Effector memory CD4-positive, alpha-beta T cell (primary cell): ENCODE data around the gene TMEM131.

Experiments used
- DNase-seq, 3 donors: peaks; one replicate each; pipeline ENCODE4 v3.0.0-alpha.2; 2020
- H3K27ac ChIP-seq: 2 replicates; pipeline ENCODE4 v1.7.0; 2013; ENCODE audit warnings: mild to moderate bottlenecking, low read length, moderate library complexity; ENCODE audit not compliant: insufficient read depth, poor library complexity, severe bottlenecking
- H3K27me3 ChIP-seq: replicated peaks from 2 replicates; pipeline ENCODE4 v1.7.0; 2013; ENCODE audit warnings: mild to moderate bottlenecking, low read length; ENCODE audit not compliant: insufficient read depth, control insufficient read depth, poor library complexity, severe bottlenecking
- H3K36me3 ChIP-seq: 2 replicates; pipeline ENCODE4 v1.7.0; 2013; ENCODE audit warnings: mild to moderate bottlenecking, low read length, moderate library complexity; ENCODE audit not compliant: control insufficient read depth, insufficient read depth
- H3K4me1 ChIP-seq: 2 replicates; pipeline ENCODE4 v1.7.0; 2013; ENCODE audit warnings: low read length, mild to moderate bottlenecking; ENCODE audit not compliant: control insufficient read depth, insufficient read depth, poor library complexity, severe bottlenecking
- H3K4me3 ChIP-seq: 2 replicates; pipeline ENCODE4 v1.7.0; 2013; ENCODE audit warnings: low read length, low read depth, mild to moderate bottlenecking; ENCODE audit not compliant: insufficient read depth, poor library complexity, severe bottlenecking
- H3K9me3 ChIP-seq: 2 replicates; pipeline ENCODE4 v1.7.0; 2013; ENCODE audit warnings: mild to moderate bottlenecking, low read length, moderate library complexity; ENCODE audit not compliant: control insufficient read depth

Gene TMEM131

GRCh38 chr2:97775074-97775473 is 220.7 kb downstream of the TMEM131 start:
- no peaks in the 10 kb centered on the region for H3K9me3 ChIP-seq
- H3K4me1 ChIP-seq, result no peaks in the 10 kb centered on the region
- H3K36me3 ChIP-seq, result peaks cover 21% of the 10 kb centered on the region
- no peak overlapping the region for H3K4me3 ChIP-seq
- DNase-seq, result no peak
- H3K27ac ChIP-seq, result no peak overlapping the region
- H3K27me3 ChIP-seq, result no peaks in the 10 kb centered on the region

- Histone ChIP-seq H3K27ac (no peak overlapping the region), H3K4me1 (no peaks in the 10 kb centered on the region), H3K36me3 (peaks cover 21% of the 10 kb centered on the region), H3K4me3 (no peak overlapping the region), H3K27me3 (no peaks in the 10 kb centered on the region), H3K9me3 (no peaks in the 10 kb centered on the region)
- DNase-seq, result no peak
These were observed 221.3 kb downstream of the TMEM131 start for GRCh38 chr2:97774425-97774824.

- Histone ChIP-seq H3K4me3 (no peak overlapping the region), H3K27ac (no peak overlapping the region), H3K9me3 (no peaks in the 10 kb centered on the region), H3K36me3 (peaks cover 28% of the 10 kb centered on the region), H3K4me1 (no peaks in the 10 kb centered on the region), H3K27me3 (no peaks in the 10 kb centered on the region)
- no peak for DNase-seq
These were observed 225.3 kb downstream of the TMEM131 start for GRCh38 chr2:97770445-97770844.

GRCh38 chr2:97769711-97770110 is 226.0 kb downstream of the TMEM131 start:
- Histone ChIP-seq H3K27ac (no peak overlapping the region), H3K9me3 (no peaks in the 10 kb centered on the region), H3K27me3 (no peaks in the 10 kb centered on the region), H3K36me3 (peaks cover 26% of the 10 kb centered on the region), H3K4me1 (no peaks in the 10 kb centered on the region), H3K4me3 (no peak overlapping the region)
- no peak for DNase-seq

GRCh38 chr2:97769308-97769707 is 226.4 kb downstream of the TMEM131 start:
- Histone ChIP-seq H3K27ac (no peak overlapping the region), H3K27me3 (no peaks in the 10 kb centered on the region), H3K36me3 (peaks cover 27% of the 10 kb centered on the region), H3K9me3 (no peaks in the 10 kb centered on the region), H3K4me1 (no peaks in the 10 kb centered on the region), H3K4me3 (no peak overlapping the region)
- no peak for DNase-seq

GRCh38 chr2:97766567-97766966 is 229.2 kb downstream of the TMEM131 start:
- Histone ChIP-seq H3K9me3 (no peaks in the 10 kb centered on the region), H3K4me3 (no peak overlapping the region), H3K4me1 (peaks cover 5% of the 10 kb centered on the region), H3K36me3 (peaks cover 21% of the 10 kb centered on the region), H3K27me3 (no peaks in the 10 kb centered on the region), H3K27ac (no peak overlapping the region)
- DNase-seq, result no peak

GRCh38 chr2:97765933-97766332 is 229.8 kb downstream of the TMEM131 start:
- DNase-seq, result no peak
- no peaks in the 10 kb centered on the region for H3K27me3 ChIP-seq
- no peaks in the 10 kb centered on the region for H3K9me3 ChIP-seq
- peaks cover 9% of the 10 kb centered on the region for H3K4me1 ChIP-seq
- peaks cover 21% of the 10 kb centered on the region for H3K36me3 ChIP-seq
- no peak overlapping the region for H3K4me3 ChIP-seq
- H3K27ac ChIP-seq, result no peak overlapping the region

- Histone ChIP-seq H3K4me1 (peaks cover 16% of the 10 kb centered on the region), H3K27me3 (no peaks in the 10 kb centered on the region), H3K36me3 (peaks cover 28% of the 10 kb centered on the region), H3K27ac (no peak overlapping the region), H3K4me3 (no peak overlapping the region), H3K9me3 (no peaks in the 10 kb centered on the region)
- DNase-seq, result no peak
These were observed 231.0 kb downstream of the TMEM131 start for GRCh38 chr2:97764559-97765263.

- no peaks in the 10 kb centered on the region for H3K27me3 ChIP-seq
- H3K4me3 ChIP-seq, result no peak overlapping the region
- no peak for DNase-seq
- no peak overlapping the region for H3K27ac ChIP-seq
- no peaks in the 10 kb centered on the region for H3K9me3 ChIP-seq
- H3K4me1 ChIP-seq, result peaks cover 24% of the 10 kb centered on the region
- H3K36me3 ChIP-seq, result peaks cover 38% of the 10 kb centered on the region
These were observed 232.4 kb downstream of the TMEM131 start for GRCh38 chr2:97763176-97763845.

GRCh38 chr2:97761192-97761591 is 234.6 kb downstream of the TMEM131 start:
- Histone ChIP-seq H3K9me3 (no peaks in the 10 kb centered on the region), H3K27ac (peak overlapping the region; percentile 44), H3K27me3 (no peaks in the 10 kb centered on the region), H3K4me1 (peaks cover 24% of the 10 kb centered on the region), H3K4me3 (no peak overlapping the region), H3K36me3 (peaks cover 49% of the 10 kb centered on the region)
- DNase-seq, result peak; percentile 32 to 41 (median 34)
